Colonic mucosa (tissue), 4 donors: ENCODE results near the gene GALNT17. TPM values are rescaled to one million over a fixed set of nuclear protein-coding genes. Genes with fewer than 3 reads are reported as not detected.

ENCODE experiments used
- DNase-seq: peaks from one replicate; pipeline ENCODE4 v3.0.0-alpha.2; 2020
- H3K27ac ChIP-seq: fragments of 200-600 bp; one replicate; pipeline ENCODE4 v1.8.0; 2021
- H3K27me3 ChIP-seq: fragments of 200-600 bp; one replicate; pipeline ENCODE4 v1.8.0; 2021
- H3K36me3 ChIP-seq: fragments of 200-600 bp; one replicate; pipeline ENCODE4 v1.8.0; 2021
- H3K4me1 ChIP-seq: fragments of 200-600 bp; one replicate; pipeline ENCODE4 v1.8.0; 2021; ENCODE audit warnings: mild to moderate bottlenecking
- H3K4me3 ChIP-seq: fragments of 200-600 bp; one replicate; pipeline ENCODE4 v1.8.0; 2021
- H3K9ac ChIP-seq, 2 donors: one replicate each; pipeline ENCODE4 v1.7.0; 2013; ENCODE audit warnings: control low read depth in 2 of 2, low read depth in 2 of 2, low read length in 2 of 2
- H3K9me3 ChIP-seq: fragments of 200-600 bp; one replicate; pipeline ENCODE4 v1.8.0; 2021
- intact Hi-C: fragments of 100-400 bp; cut with DNase I; formaldehyde crosslinking; loops from one replicate; pipeline ENCODE4 v1.14.1; 2022
- total RNA-seq, 2 donors: library from RNA; stranded (reverse); fragmentation: NEBNext Ultra II Directional in 1 of 2; extraction: Animal tissue kit (Norgen Biotek cat#: 25700) in 1 of 2; gene quantifications; one replicate each; pipeline ENCODE4 v1.2.1, GENCODE V29; 2021
- TF ChIP-seq, protein P1 (sequence below): fragments of 200-600 bp; IDR thresholded peaks from one replicate; pipeline ENCODE4 v1.8.0; 2022; ENCODE audit warnings: antibody characterized with exemption, mild to moderate bottlenecking
- donor health status: healthy.
- donor health status: DM: no; HTN: no; CAD: no.
- donor health status: DM: no; HTN: no; CAD: no.

GALNT17 gene
- total RNA-seq, 2 donors from 2014 or later, result 0.37 to 1.3 TPM

DNA sequence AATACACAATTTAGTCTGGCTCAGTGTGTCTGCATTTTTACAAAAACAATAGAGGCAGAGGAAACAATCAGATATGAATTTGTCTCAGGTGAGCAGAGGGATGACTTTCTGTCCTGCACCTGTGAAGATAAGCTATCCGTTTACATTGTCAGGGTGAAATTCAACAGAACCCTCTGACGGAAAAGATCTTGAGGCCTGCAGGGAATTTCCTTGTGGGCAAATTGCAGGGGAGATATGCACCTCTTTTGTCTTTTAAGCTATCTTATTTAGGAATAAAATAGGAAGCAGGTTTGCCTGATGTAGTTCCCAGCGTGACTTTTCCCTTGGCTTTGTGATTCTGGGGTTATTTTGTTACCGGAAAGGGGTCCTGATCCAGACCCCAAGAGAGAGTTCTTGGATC, 325.1 kb downstream of the GALNT17 start:
- Histone ChIP-seq H3K27ac (no peak overlapping the region), H3K27me3 (no peaks in the 10 kb centered on the region), H3K36me3 (no peaks in the 10 kb centered on the region), H3K9me3 (no peaks in the 10 kb centered on the region), H3K4me3 (no peak overlapping the region), H3K4me1 (no peaks in the 10 kb centered on the region), H3K9ac (no peak overlapping the region)
- TF ChIP-seq, protein P1, sequence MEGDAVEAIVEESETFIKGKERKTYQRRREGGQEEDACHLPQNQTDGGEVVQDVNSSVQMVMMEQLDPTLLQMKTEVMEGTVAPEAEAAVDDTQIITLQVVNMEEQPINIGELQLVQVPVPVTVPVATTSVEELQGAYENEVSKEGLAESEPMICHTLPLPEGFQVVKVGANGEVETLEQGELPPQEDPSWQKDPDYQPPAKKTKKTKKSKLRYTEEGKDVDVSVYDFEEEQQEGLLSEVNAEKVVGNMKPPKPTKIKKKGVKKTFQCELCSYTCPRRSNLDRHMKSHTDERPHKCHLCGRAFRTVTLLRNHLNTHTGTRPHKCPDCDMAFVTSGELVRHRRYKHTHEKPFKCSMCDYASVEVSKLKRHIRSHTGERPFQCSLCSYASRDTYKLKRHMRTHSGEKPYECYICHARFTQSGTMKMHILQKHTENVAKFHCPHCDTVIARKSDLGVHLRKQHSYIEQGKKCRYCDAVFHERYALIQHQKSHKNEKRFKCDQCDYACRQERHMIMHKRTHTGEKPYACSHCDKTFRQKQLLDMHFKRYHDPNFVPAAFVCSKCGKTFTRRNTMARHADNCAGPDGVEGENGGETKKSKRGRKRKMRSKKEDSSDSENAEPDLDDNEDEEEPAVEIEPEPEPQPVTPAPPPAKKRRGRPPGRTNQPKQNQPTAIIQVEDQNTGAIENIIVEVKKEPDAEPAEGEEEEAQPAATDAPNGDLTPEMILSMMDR, result no peak
- intact Hi-C loops, result no loop called here
- DNase-seq, result no peak

DNA sequence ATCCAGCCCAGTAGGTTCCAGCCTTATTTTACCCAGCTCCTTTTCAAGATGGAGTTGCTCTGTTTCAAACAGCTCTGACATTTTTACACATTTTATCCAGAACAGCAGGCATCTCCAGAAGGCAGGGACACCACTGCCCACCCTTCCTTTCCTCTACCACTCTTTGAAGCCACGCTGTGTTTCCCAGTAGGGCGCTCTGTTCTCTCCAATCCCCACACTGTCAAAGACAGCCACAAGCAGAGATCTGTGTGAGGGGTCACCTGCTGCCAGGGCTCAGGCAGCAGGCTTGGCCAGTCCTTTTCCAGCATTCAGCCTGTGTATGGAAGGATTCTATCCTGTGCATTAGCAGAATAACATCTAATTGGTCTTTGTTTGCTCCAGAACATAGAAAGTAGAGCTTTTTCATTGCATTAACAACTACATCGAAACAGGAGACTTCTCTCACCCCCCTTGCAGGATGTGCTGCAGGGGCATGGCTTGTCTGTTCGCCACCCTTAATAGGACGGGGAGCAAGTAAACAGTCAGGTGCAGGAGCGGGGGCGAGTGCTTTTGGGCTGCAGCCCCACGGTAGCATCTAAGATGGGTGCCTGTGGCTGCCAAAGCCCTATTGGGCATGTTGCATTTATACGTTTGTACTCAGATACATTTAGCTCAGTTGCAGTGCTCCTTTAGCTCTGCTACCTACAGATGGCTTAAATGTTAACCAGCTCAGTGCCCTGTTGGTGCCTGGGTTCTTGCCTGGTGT, 326.1 kb downstream of the GALNT17 start:
- H3K4me3 ChIP-seq, result no peak overlapping the region
- TF ChIP-seq, protein P1, result no peak
- no peaks in the 10 kb centered on the region for H3K27me3 ChIP-seq
- H3K9me3 ChIP-seq, result no peaks in the 10 kb centered on the region
- intact Hi-C loops, result no loop called here
- no peak overlapping the region for H3K9ac ChIP-seq
- no peaks in the 10 kb centered on the region for H3K36me3 ChIP-seq
- no peak for DNase-seq
- H3K27ac ChIP-seq, result no peak overlapping the region
- no peaks in the 10 kb centered on the region for H3K4me1 ChIP-seq

DNA sequence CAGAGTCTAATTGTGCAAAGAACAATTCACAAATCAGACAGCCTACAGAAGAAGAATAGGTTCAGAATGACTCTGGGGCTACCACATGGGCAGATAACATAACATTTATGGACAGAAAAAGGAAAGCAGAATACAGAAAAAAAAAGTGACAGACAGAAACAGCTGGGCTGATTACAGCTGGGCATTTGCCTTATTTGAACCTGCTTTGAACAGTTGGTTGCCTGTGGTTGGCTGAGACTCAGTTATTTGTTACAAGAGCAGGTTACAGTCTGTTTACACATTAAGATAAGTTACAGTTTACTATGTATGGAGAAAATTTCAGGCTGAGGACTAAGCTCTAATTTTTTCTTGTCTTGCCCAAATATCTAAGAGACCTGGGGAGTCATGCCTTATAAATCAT, 327.2 kb downstream of the GALNT17 start:
- intact Hi-C loops, result no loop called here
- Histone ChIP-seq H3K27me3 (no peaks in the 10 kb centered on the region), H3K36me3 (no peaks in the 10 kb centered on the region), H3K4me1 (no peaks in the 10 kb centered on the region), H3K9me3 (no peaks in the 10 kb centered on the region), H3K9ac (no peak overlapping the region), H3K4me3 (no peak overlapping the region), H3K27ac (no peak overlapping the region)
- DNase-seq, result no peak
- TF ChIP-seq, protein P1, result no peak

DNA sequence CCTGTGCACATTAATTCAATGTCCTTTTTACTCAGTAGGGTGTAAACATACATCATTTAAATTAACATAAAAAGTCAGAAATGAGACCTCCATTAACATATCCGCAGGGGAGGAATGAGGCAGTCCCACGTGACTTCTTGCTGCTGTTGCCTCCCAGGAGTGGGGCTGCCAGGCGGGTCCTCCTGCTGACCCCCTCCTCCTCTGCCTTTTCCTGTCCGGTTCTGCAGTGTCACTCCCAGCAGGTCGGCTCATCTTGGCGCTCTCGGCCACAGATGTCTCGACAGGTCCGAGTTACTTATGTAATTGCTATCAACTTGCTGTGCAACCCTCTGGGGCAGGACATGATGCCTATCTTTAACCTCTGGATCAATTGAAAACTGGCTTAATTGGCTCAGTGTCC, 329.6 kb downstream of the GALNT17 start:
- no peaks in the 10 kb centered on the region for H3K4me1 ChIP-seq
- TF ChIP-seq, protein P1, result no peak

DNA sequence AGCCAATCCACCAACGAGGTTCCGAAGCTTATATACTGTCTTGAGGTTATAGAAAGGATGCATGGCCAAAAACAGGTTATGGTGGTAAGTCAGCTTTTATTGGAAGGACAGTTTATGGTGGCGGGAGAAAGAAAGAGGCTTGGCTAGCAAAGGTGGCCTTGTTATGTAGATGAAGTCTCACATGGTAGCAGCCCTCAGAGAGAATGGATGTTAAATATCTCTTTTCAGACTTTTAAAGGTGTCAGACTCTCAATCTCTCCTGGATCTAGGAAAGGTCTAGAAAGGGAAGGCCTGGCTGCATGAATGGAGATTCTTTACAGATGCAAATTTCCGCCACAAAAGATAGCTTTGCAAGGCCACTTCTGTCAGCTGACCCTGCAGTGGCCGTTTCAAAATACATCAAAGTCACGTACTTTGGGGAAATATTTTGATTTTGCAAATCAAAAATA, 333.8 kb downstream of the GALNT17 start:
- no peak overlapping the region for H3K27ac ChIP-seq
- TF ChIP-seq, protein P1, result no peak
- H3K4me1 ChIP-seq, result no peaks in the 10 kb centered on the region

More for the DNA sequence above, 329.6 kb downstream of the GALNT17 start:
- Histone ChIP-seq H3K36me3 (no peaks in the 10 kb centered on the region), H3K9ac (no peak overlapping the region), H3K4me3 (no peak overlapping the region), H3K27me3 (no peaks in the 10 kb centered on the region), H3K9me3 (no peaks in the 10 kb centered on the region), H3K27ac (no peak overlapping the region)
- intact Hi-C loops, result no loop called here
- no peak for DNase-seq

More for the DNA sequence above, 333.8 kb downstream of the GALNT17 start:
- intact Hi-C loops, result no loop called here
- Histone ChIP-seq H3K36me3 (no peaks in the 10 kb centered on the region), H3K27me3 (no peaks in the 10 kb centered on the region), H3K9ac (no peak overlapping the region), H3K9me3 (no peaks in the 10 kb centered on the region), H3K4me3 (no peak overlapping the region)
- DNase-seq, result no peak
